SU-DHL-6 (cell line): ENCODE results near the gene FAM131B.

Source experiments
- EZH2phosphoT487 ChIP-seq: fragments of 200-600 bp; sonication (generic), shearing (Covaris generic); conservative IDR thresholded peaks from 2 replicates; pipeline ENCODE4 v1.6.1; 2018; ENCODE audit warnings: mild to moderate bottlenecking, antibody characterized with exemption, low read length, moderate library complexity, mixed read lengths
- TF ChIP-seq, protein P1 (sequence below): fragments of 200-600 bp; sonication (generic); IDR thresholded peaks from one replicate; pipeline ENCODE4 v1.5.1; 2017; ENCODE audit warnings: antibody characterized with exemption, mild to moderate bottlenecking, low read length, moderate library complexity; ENCODE audit not compliant: insufficient read depth, poor library complexity, severe bottlenecking

DNA sequence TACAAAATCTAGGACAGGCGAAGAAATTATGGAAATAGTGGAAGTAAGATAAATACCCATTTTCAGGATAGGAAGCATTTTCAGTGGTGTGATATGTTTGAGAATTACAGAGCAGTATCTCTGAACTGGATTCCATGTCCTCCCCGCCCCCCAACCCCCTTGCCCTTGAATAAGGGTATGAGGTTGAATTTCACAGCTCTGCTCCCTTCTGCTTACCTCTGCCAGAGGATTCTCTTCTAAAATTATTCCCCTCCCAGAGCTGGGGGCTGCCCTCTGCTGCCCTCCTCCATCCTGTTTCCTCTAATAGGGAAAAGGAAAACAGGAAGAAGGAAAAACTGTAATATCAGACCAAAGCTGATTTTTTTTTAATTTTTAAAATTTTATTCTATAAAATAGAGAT, 53.9 kb downstream of the FAM131B start:
- TF ChIP-seq, protein P1, sequence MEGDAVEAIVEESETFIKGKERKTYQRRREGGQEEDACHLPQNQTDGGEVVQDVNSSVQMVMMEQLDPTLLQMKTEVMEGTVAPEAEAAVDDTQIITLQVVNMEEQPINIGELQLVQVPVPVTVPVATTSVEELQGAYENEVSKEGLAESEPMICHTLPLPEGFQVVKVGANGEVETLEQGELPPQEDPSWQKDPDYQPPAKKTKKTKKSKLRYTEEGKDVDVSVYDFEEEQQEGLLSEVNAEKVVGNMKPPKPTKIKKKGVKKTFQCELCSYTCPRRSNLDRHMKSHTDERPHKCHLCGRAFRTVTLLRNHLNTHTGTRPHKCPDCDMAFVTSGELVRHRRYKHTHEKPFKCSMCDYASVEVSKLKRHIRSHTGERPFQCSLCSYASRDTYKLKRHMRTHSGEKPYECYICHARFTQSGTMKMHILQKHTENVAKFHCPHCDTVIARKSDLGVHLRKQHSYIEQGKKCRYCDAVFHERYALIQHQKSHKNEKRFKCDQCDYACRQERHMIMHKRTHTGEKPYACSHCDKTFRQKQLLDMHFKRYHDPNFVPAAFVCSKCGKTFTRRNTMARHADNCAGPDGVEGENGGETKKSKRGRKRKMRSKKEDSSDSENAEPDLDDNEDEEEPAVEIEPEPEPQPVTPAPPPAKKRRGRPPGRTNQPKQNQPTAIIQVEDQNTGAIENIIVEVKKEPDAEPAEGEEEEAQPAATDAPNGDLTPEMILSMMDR: no peak
- no peak for TF ChIP-seq EZH2phosphoT487
